Tibial nerve (tissue), 4 donors: ENCODE results near the gene AAMP. TPM values are rescaled to one million over a fixed set of nuclear protein-coding genes. Genes with fewer than 3 reads are reported as not detected.
A peak's percentile ranks its signal among the peaks of the same experiment; 100 is the strongest.

Experiments
- DNase-seq, 2 donors: peaks; one replicate each; pipeline ENCODE4 v3.0.0-alpha.2; 2019; ENCODE audit warnings: low spot score in 2 of 2
- H3K27ac ChIP-seq, 4 donors: fragments of 200-600 bp; sonication (generic) in 3 of 4; one replicate each; pipeline ENCODE4 v1.5.1; 2017 to 2019; ENCODE audit warnings: mild to moderate bottlenecking in 1 of 4
- H3K27me3 ChIP-seq, 2 donors: fragments of 200-600 bp; sonication (generic) in 1 of 2; one replicate each; pipeline versions ENCODE4 v1.5.1 to v1.6.0; 2017 to 2019
- H3K36me3 ChIP-seq, 3 donors: fragments of 200-600 bp; sonication (generic); one replicate each; pipeline ENCODE4 v1.5.1; 2018 to 2019
- H3K4me1 ChIP-seq, 4 donors: fragments of 200-600 bp; sonication (generic) in 3 of 4; one replicate each; pipeline ENCODE4 v1.5.1; 2017 to 2019
- H3K4me3 ChIP-seq, 4 donors: fragments of 200-600 bp; sonication (generic) in 3 of 4; one replicate each; pipeline ENCODE4 v1.5.1; 2017 to 2019; ENCODE audit warnings: mild to moderate bottlenecking in 1 of 4, moderate library complexity in 1 of 4
- H3K9me3 ChIP-seq, 4 donors: fragments of 200-600 bp; sonication (generic) in 3 of 4; one replicate each; pipeline ENCODE4 v1.5.1; 2017 to 2019
- EP300 ChIP-seq, 2 donors: sonication (generic); formaldehyde crosslinking; IDR thresholded peaks; one replicate each; pipeline ENCODE4 v1.6.1; 2017; ENCODE audit warnings: antibody characterized with exemption in 2 of 2, mild to moderate bottlenecking in 1 of 2
- POLR2A ChIP-seq, 2 donors: fragments of 450-650 bp; IDR thresholded peaks; one replicate each; pipeline ENCODE4 v1.6.1; 2017; ENCODE audit warnings: antibody characterized with exemption in 2 of 2, mild to moderate bottlenecking in 2 of 2, moderate library complexity in 2 of 2
- WGBS, 2 donors: methylation state at CpG; one replicate each; pipeline ENCODE4 v1.1.5; 2018; 5-methylcytosine and 5-hydroxymethylcytosine counted together
- total RNA-seq, 4 donors: library from RNA; depleted of rRNA; stranded (reverse); fragments of >200 nt; gene quantifications; one replicate each; pipeline ENCODE4 v1.1.0, GENCODE V29; 2016
- TF ChIP-seq, protein P1 (sequence below), 5 experiments: fragments of 200-600 bp in 3 of 5; fragments of 450-650 bp in 2 of 5; sonication (generic) in 3 of 5; IDR thresholded peaks; one replicate each; pipeline ENCODE4 v1.5.1; 2016 to 2019; ENCODE audit warnings: antibody characterized with exemption in 5 of 5, mild to moderate bottlenecking in 3 of 5, moderate library complexity in 2 of 5

Gene AAMP
- total RNA-seq, 4 donors from 2014 or later, result 111 to 179 (median 143) TPM

DNA sequence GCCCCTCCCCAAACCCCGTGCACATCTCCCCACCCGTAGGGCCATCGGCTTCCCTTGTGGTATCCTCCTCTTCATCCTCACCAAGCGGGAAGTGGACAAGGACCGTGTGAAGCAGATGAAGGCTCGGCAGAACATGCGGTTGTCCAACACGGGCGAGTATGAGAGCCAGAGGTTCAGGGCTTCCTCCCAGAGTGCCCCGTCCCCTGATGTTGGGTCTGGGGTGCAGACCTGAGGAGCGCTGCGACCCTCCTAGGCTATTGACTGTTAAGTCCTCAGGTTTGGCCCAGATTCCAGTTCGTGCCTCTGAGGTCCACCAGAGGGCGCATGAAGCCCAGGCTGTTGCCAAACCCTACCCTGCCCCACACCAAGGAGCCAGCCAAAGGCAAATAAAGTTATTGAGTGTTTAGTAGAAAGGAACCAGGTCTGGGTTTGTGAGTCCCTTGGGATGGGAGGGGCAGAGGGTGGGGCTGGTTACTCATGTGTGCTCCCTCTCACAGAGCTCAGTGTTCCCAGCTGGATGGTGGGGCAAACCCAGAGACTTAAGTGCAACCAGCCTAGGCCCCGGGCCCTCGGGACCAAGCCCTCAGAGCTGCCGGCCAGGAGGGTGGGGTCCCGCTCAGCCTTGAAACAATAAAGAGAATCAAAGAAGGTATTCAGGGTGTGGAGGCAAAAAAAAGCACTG, 2.7 kb upstream of the AAMP start:
- H3K4me1 ChIP-seq, result peaks cover 5 to 68% (median 33%) of the 10 kb centered on the region in 4 donors
- peak overlapping the region; percentile 47 to 95 (median 74) for H3K27ac ChIP-seq
- H3K4me3 ChIP-seq, result peak overlapping the region in 1 of 4 donors; percentile 94
- no peaks in the 10 kb centered on the region for H3K9me3 ChIP-seq
- TF ChIP-seq POLR2A (IDR thresholded peaks at IDR 0.05), result no peak
- peak; percentile 88 to 93 for TF ChIP-seq EP300 (IDR thresholded peaks at IDR 0.05)
- TF ChIP-seq, protein P1, sequence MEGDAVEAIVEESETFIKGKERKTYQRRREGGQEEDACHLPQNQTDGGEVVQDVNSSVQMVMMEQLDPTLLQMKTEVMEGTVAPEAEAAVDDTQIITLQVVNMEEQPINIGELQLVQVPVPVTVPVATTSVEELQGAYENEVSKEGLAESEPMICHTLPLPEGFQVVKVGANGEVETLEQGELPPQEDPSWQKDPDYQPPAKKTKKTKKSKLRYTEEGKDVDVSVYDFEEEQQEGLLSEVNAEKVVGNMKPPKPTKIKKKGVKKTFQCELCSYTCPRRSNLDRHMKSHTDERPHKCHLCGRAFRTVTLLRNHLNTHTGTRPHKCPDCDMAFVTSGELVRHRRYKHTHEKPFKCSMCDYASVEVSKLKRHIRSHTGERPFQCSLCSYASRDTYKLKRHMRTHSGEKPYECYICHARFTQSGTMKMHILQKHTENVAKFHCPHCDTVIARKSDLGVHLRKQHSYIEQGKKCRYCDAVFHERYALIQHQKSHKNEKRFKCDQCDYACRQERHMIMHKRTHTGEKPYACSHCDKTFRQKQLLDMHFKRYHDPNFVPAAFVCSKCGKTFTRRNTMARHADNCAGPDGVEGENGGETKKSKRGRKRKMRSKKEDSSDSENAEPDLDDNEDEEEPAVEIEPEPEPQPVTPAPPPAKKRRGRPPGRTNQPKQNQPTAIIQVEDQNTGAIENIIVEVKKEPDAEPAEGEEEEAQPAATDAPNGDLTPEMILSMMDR (IDR thresholded peaks at IDR 0.05), result peak; percentile 83 to 96 (median 93)
- H3K27me3 ChIP-seq, result no peaks in the 10 kb centered on the region
- H3K36me3 ChIP-seq, result peaks cover 0 to 49% (median 24%) of the 10 kb centered on the region in 3 donors
- DNase-seq, result peak; percentile 92
- 12% methylated on average over 17 to 18 of the region's 18 CpGs for WGBS, 2 donors

DNA sequence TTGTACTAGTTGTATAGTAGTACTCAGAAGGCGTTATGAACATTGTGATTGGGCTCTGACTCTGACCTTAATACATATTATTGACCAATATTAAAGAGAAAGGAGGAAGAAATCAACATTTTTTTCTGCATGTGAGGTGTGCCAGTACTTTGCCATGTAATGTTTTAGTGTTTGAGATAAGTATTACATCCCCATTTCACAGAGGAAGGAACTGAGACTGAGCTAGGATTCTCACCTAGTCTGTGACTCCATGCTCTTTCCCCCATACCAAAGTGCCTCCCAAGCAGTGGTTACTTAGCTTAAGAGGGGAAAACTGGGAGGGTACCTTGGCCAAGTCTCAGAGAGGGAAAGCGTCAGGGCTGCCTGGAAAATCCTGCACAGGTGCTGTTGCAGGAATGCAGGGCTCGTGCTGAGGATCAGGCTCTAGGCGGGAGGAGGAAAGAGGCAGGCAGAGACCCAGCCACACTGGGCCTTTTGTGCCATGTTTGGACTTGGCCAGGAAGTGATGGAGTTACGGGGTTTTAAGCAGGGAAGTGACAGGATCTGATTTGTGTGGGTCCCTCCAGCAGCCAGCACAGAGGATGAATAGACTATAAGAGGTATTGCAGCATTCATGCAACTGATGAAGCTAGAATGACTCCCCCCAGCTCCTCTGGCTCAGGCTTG, 2.1 kb upstream of the AAMP start:
- peaks cover 0 to 49% (median 23%) of the 10 kb centered on the region in 3 donors for H3K36me3 ChIP-seq
- DNase-seq, result no peak

DNA sequence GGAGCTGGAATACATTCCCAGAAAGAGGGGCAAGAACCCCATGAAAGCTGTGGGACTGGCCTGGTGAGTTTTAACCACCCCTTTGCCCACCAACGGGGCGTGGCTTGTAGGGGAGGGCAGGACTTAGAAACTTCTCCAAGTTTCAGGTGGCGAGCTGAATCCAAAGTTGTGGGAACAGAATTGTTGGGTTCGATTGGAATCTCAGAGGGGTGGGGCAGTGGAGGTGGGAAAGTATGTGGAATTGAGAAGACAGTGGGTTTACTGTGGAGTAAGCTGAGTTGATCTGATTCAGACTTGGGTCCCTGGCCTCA, 1.5 kb upstream of the AAMP start:
- Histone ChIP-seq H3K27me3 (no peaks in the 10 kb centered on the region), H3K4me3 (peak overlapping the region in 3 of 4 donors; percentile 90 to 99 (median 94)), H3K9me3 (no peaks in the 10 kb centered on the region), H3K27ac (peak overlapping the region; percentile 47 to 95 (median 74)), H3K4me1 (peaks cover 5 to 70% (median 33%) of the 10 kb centered on the region in 4 donors), H3K36me3 (peaks cover 0 to 49% (median 17%) of the 10 kb centered on the region in 3 donors)
- WGBS, 2 donors, result 35 to 40% methylated on average over 4 of the region's 4 CpGs
- TF ChIP-seq EP300 (IDR thresholded peaks at IDR 0.05), result no peak
- TF ChIP-seq, protein P1 (IDR thresholded peaks at IDR 0.05), result no peak
- no peak for TF ChIP-seq POLR2A (IDR thresholded peaks at IDR 0.05)
- DNase-seq, result no peak

More for the DNA sequence above, 2.1 kb upstream of the AAMP start:
- Histone ChIP-seq H3K27me3 (no peaks in the 10 kb centered on the region), H3K27ac (peak overlapping the region; percentile 47 to 95 (median 74)), H3K4me1 (peaks cover 5 to 70% (median 33%) of the 10 kb centered on the region in 4 donors), H3K9me3 (no peaks in the 10 kb centered on the region), H3K4me3 (peak overlapping the region in 1 of 4 donors; percentile 94)
- TF ChIP-seq POLR2A (IDR thresholded peaks at IDR 0.05) (no peak), EP300 (IDR thresholded peaks at IDR 0.05) (no peak)
- TF ChIP-seq, protein P1 (IDR thresholded peaks at IDR 0.05), result no peak
- 24 to 33% methylated on average over 5 of the region's 5 CpGs for WGBS, 2 donors

DNA sequence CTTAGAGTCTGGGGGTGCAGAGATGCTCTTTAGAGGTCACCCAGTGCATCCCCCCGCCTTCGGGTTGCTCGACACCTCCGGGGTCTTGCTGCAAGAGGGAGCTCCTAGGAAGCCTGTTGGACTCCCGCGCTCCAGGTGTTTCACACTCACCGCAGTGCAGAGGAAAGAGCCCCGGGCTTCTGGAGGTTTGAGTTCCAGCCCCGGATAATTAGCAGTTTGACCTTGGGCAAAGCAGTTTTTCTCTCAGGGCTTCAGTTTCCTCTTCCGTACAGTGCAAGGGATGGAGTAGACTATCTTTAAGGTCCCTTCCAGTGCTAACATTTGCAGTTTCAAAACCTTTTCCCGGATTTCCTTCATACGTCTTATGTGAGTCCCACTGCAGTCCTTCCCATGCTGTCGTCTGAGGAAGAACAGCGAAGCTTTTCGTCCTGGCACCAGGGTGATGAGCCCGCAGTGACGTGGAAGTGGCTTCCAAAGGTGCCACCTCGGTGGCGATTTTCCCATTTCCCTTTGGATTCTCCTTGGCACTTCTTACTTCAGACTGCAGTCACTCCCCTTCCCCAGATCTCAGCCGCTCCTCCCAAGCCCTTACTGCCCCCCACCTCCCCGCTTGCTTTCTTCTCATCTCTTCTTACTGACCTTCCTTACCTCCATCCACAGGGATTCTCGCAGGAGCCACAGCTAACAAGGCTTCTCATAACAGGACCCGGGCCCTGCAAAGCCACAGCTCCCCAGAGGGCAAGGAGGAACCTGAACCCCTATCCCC, 967 bp upstream of the AAMP start:
- Histone ChIP-seq H3K36me3 (peaks cover 0 to 49% (median 12%) of the 10 kb centered on the region in 3 donors), H3K4me3 (peak overlapping the region; percentile 78 to 99 (median 92)), H3K27me3 (no peaks in the 10 kb centered on the region), H3K4me1 (peaks cover 5 to 70% (median 33%) of the 10 kb centered on the region in 4 donors), H3K27ac (peak overlapping the region; percentile 47 to 95 (median 74)), H3K9me3 (no peaks in the 10 kb centered on the region)
- DNase-seq, result no peak
- TF ChIP-seq EP300 (IDR thresholded peaks at IDR 0.05) (no peak), POLR2A (IDR thresholded peaks at IDR 0.05) (no peak)
- TF ChIP-seq, protein P1 (IDR thresholded peaks at IDR 0.05), result no peak
- WGBS, 2 donors, result 3 to 10% methylated on average over 18 to 23 of the region's 23 CpGs
